ENCODE measurements around the gene B3GALT2. TPM values are rescaled to one million over a fixed set of nuclear protein-coding genes. Genes with fewer than 3 reads are reported as not detected.

B3GALT2 gene
- total and polyA plus RNA-seq, 12 donors = 19.0 to 102 (median 49.3) TPM

DNA sequence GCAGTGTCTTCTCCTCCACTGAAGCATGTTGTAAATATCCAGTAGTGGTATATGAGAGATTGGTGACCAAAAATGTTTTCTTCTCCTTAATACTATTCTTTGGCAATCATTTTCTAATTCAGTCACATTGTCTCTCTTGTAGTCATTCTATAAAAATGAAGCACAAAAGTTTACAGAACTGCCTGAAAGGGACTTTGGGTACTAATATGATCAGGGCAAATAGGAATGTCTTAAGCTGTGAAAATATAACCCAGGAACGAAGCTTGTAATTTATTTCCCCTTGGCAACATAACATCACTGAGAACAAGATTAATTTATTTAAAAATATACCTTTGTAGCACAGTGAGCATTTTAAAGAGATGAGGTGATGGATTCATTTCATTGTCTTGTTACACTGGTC is 4.9 kb downstream of the B3GALT2 start:
- WGBS, 2 donors = 26 to 37% methylated on average over 1 of the region's 1 CpG
- Histone ChIP-seq H3K27ac (peak overlapping the region in 6 of 10 donors; percentile 8 to 27 (median 19)), H3K27me3 (no peaks in the 10 kb centered on the region), H3K4me1 (peaks cover 0 to 65% (median 20%) of the 10 kb centered on the region in 9 donors), H3K4me3 (peak overlapping the region in 8 of 10 donors; percentile 1 to 55 (median 50)), H3K36me3 (no peaks in the 10 kb centered on the region), H3K9me3 (no peaks in the 10 kb centered on the region)
- no peak for ATAC-seq
- no peak for DNase-seq
- intact Hi-C loops (cut with DNase I) = loop anchor here in 7 of 10 donors (5.0 to 10.0 kb wide), 7 partner anchors 153 to 1116 kb away; no protein-coding TSS in a partner anchor
- TF ChIP-seq, protein P1, sequence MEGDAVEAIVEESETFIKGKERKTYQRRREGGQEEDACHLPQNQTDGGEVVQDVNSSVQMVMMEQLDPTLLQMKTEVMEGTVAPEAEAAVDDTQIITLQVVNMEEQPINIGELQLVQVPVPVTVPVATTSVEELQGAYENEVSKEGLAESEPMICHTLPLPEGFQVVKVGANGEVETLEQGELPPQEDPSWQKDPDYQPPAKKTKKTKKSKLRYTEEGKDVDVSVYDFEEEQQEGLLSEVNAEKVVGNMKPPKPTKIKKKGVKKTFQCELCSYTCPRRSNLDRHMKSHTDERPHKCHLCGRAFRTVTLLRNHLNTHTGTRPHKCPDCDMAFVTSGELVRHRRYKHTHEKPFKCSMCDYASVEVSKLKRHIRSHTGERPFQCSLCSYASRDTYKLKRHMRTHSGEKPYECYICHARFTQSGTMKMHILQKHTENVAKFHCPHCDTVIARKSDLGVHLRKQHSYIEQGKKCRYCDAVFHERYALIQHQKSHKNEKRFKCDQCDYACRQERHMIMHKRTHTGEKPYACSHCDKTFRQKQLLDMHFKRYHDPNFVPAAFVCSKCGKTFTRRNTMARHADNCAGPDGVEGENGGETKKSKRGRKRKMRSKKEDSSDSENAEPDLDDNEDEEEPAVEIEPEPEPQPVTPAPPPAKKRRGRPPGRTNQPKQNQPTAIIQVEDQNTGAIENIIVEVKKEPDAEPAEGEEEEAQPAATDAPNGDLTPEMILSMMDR (IDR thresholded peaks at IDR 0.05) = no peak

DNA sequence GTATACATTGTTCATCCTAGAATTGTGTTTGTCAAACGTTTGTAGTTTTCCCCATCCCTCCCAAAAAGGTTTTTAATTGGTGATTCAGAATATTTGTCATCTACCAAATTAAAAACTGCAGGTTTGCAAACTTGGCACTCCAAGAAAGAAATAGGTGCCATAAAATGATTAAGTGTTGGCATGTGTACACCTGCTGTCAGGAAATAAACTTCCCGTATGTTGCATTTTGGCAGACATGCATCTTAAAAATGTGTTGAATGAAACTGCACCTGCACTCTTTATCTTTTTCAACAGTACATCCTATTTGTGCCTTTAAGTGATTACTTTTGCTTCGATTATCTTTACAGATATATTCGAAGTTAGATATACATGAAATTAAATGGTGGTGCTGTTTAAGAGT is 7.3 kb downstream of the B3GALT2 start:
- 33% methylated on average over 4 of the region's 4 CpGs for WGBS, 2 donors

DNA sequence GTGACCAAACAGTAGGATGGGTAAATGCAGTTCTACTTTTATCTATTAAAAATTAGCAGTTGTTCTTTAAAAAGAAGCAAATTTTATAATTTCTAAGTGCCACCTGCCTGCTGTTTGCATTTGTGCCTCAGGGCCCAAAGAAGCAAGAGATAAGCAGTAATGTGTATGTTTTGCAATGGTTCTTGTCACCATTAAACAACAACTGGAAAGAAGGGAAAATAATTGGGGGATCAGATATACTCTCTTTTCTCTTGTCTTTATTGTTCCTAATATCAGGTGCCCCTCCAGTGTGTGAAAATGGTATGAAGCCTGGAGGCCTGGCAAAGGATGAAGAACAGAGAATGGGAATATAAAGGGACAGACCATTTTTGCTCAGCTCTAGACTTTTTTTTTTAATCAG is 9.6 kb downstream of the B3GALT2 start:
- no peak overlapping the region for H3K27ac ChIP-seq
- H3K4me1 ChIP-seq = peaks cover 0 to 38% (median 14%) of the 10 kb centered on the region in 9 donors
- no peak overlapping the region for H3K4me3 ChIP-seq
- intact Hi-C loops (cut with DNase I) = no loop called here
- no peak for ATAC-seq
- no peaks in the 10 kb centered on the region for H3K27me3 ChIP-seq
- TF ChIP-seq, protein P1 (IDR thresholded peaks at IDR 0.05) = no peak
- H3K9me3 ChIP-seq = no peaks in the 10 kb centered on the region
- no peak for DNase-seq
- no peaks in the 10 kb centered on the region for H3K36me3 ChIP-seq

More for the DNA sequence above, 7.3 kb downstream of the B3GALT2 start:
- TF ChIP-seq, protein P1 (IDR thresholded peaks at IDR 0.05) = no peak
- intact Hi-C loops (cut with DNase I) = no loop called here
- peaks cover 0 to 50% (median 15%) of the 10 kb centered on the region in 9 donors for H3K4me1 ChIP-seq
- no peaks in the 10 kb centered on the region for H3K36me3 ChIP-seq
- H3K9me3 ChIP-seq = no peaks in the 10 kb centered on the region
- H3K27ac ChIP-seq = no peak overlapping the region
- H3K27me3 ChIP-seq = no peaks in the 10 kb centered on the region
- ATAC-seq (no peak), DNase-seq (no peak)
- peak overlapping the region in 1 of 10 donors; percentile 12 for H3K4me3 ChIP-seq

DNA sequence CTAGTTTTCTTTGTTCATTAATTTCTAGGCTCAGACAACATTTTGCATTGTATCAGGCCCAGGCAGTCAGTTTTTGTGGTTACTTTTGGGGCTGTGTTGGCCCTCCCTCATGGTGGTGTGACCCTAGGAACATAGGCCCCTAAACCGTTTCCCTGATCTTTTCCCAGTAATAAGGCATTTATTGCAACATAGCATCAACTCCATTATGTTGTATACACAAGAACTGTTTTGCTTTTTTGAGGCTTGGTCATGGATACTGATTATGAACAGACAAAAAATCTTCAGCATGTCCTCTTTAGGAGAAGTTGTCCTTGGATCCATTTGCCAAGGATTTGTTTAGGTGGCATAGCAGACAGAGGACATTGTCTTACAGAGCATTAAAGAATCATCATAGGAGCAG is 10.3 kb downstream of the B3GALT2 start:
- WGBS, 2 donors = 87% methylated on average over 1 of the region's 1 CpG
- H3K27ac ChIP-seq = no peak overlapping the region
- H3K4me1 ChIP-seq = peaks cover 0 to 32% (median 13%) of the 10 kb centered on the region in 9 donors
- intact Hi-C loops (cut with DNase I) = no loop called here
- no peak overlapping the region for H3K4me3 ChIP-seq
- ATAC-seq (no peak), DNase-seq (no peak)
- no peaks in the 10 kb centered on the region for H3K9me3 ChIP-seq
- TF ChIP-seq, protein P1 (IDR thresholded peaks at IDR 0.05) = no peak
- H3K36me3 ChIP-seq = peaks cover 0 to 3% (median 0%) of the 10 kb centered on the region in 9 donors
- H3K27me3 ChIP-seq = no peaks in the 10 kb centered on the region
